H1 (cell line): ENCODE results near the gene PCNX1. TPM values are rescaled to one million over a fixed set of nuclear protein-coding genes. Genes with fewer than 3 reads are reported as not detected.

ENCODE experiments used
- CTCF ChIA-PET: fragments of 300-600 bp; sonication (Branson Sonifier 250); formaldehyde crosslinking; loops from one replicate; lab custom pipeline; 2021; ENCODE audit not compliant: partially characterized antibody; lab: Charles Lee
- POLR2A ChIA-PET: fragments of 300-600 bp; sonication (Branson Sonifier 250); formaldehyde crosslinking; loops from one replicate; lab custom pipeline; 2021; ENCODE audit warnings: inconsistent platforms; ENCODE audit not compliant: partially characterized antibody; lab: Charles Lee
- DNase-seq, 2 experiments: peaks; one replicate each; pipeline versions ENCODE4 v3.0.0 to v3.0.0-alpha.2; 2010 to 2022; ENCODE audit warnings: low spot score in 2 of 2, low read depth in 1 of 2, mixed read lengths in 1 of 2
- FAIRE-seq: peaks from 2 replicates; lab custom pipeline; 2011; peaks lifted over from hg19 to GRCh38; lab: Jason Lieb, UNC
- H2AFZ ChIP-seq: 2 replicates; pipeline ENCODE4 v1.8.1; 2012; ENCODE audit warnings: low read length, inconsistent platforms
- H2AK5ac ChIP-seq: 2 replicates; pipeline ENCODE4 v1.6.1; 2013; ENCODE audit warnings: low read depth, low read length
- H2BK120ac ChIP-seq: replicated peaks from 2 replicates; pipeline ENCODE3; 2013; ENCODE audit warnings: low read depth, low read length, inconsistent platforms
- H2BK12ac ChIP-seq: 2 replicates; pipeline ENCODE4 v1.6.1; 2013; ENCODE audit warnings: low read depth, low read length
- H2BK15ac ChIP-seq: 2 replicates; pipeline ENCODE4 v1.6.1; 2013; ENCODE audit warnings: low read length
- H2BK20ac ChIP-seq: 2 replicates; pipeline ENCODE4 v1.6.1; 2013; ENCODE audit warnings: low read length
- H2BK5ac ChIP-seq: 2 replicates; pipeline ENCODE4 v1.6.1; 2013; ENCODE audit warnings: low read depth, low read length
- H3K14ac ChIP-seq: 2 replicates; pipeline ENCODE4 v1.6.1; 2013; ENCODE audit warnings: inconsistent platforms; ENCODE audit not compliant: insufficient read length
- H3K18ac ChIP-seq: 2 replicates; pipeline ENCODE4 v1.6.1; 2013; ENCODE audit warnings: low read length; ENCODE audit errors: extremely low read depth
- H3K23ac ChIP-seq: 2 replicates; pipeline ENCODE4 v1.6.1; 2013; ENCODE audit warnings: inconsistent platforms; ENCODE audit not compliant: insufficient read length
- H3K23me2 ChIP-seq: 2 replicates; pipeline ENCODE4 v1.6.1; 2013; ENCODE audit warnings: low read depth, low read length
- H3K27ac ChIP-seq: 2 replicates; pipeline ENCODE4 v1.6.1; 2011; ENCODE audit warnings: low read depth, low read length, inconsistent platforms
- H3K27me3 ChIP-seq, 4 experiments: replicated peaks in 1 of 4; 1 replicate in 1 of 4; 2 replicates in 3 of 4; pipeline versions ENCODE4 v1.6.1 to v1.8.1; 2011 to 2013; ENCODE audit warnings: low read length in 3 of 4, mild to moderate bottlenecking in 3 of 4, inconsistent platforms in 2 of 4, mixed read lengths in 2 of 4, moderate library complexity in 1 of 4; ENCODE audit not compliant: control insufficient read depth in 3 of 4, insufficient read depth in 3 of 4; ENCODE audit errors: extremely low read depth in 1 of 4
- H3K36me3 ChIP-seq, 4 experiments: 2 replicates each; pipeline versions ENCODE4 v1.6.1 to v1.8.1; 2011 to 2013; ENCODE audit warnings: mild to moderate bottlenecking in 4 of 4, low read length in 3 of 4, moderate library complexity in 2 of 4, control low read depth in 1 of 4, inconsistent platforms in 1 of 4; ENCODE audit not compliant: insufficient read depth in 4 of 4, control insufficient read depth in 2 of 4
- H3K4ac ChIP-seq: replicated peaks from 2 replicates; pipeline ENCODE3; 2013; ENCODE audit warnings: low read length, low read depth, mixed read lengths, inconsistent platforms; ENCODE audit not compliant: insufficient read length
- H3K4me1 ChIP-seq, 4 experiments: replicated peaks in 1 of 4; 1 replicate in 1 of 4; 2 replicates in 3 of 4; pipeline versions ENCODE4 v1.6.1 to v1.8.1; 2011 to 2013; ENCODE audit warnings: low read length in 3 of 4, inconsistent platforms in 2 of 4, mixed read lengths in 1 of 4; ENCODE audit not compliant: insufficient read depth in 4 of 4, control insufficient read depth in 3 of 4
- H3K4me2 ChIP-seq, 2 experiments: 2 replicates each; pipeline versions ENCODE4 v1.6.1 to v1.8.1; 2011 to 2013; ENCODE audit warnings: low read depth in 2 of 2, low read length in 2 of 2, control low read depth in 1 of 2, inconsistent platforms in 1 of 2, mild to moderate bottlenecking in 1 of 2; ENCODE audit not compliant: insufficient read depth in 1 of 2
- H3K4me3 ChIP-seq, 4 experiments: fragments of 200-600, 300-600 bp in 1 of 4; sonication (generic), shearing (Covaris generic), sonication (Bioruptor Twin) in 1 of 4; 2 replicates each; pipeline versions ENCODE4 v1.5.1 to v1.8.1; 2011 to 2016; ENCODE audit warnings: low read length in 4 of 4, low read depth in 3 of 4, control low read depth in 2 of 4, inconsistent platforms in 2 of 4, mild to moderate bottlenecking in 2 of 4, mixed read lengths in 1 of 4, moderate library complexity in 1 of 4; ENCODE audit not compliant: insufficient read depth in 2 of 4; ENCODE audit errors: extremely low read depth in 1 of 4
- H3K56ac ChIP-seq: replicated peaks from 2 replicates; pipeline ENCODE3; 2013; ENCODE audit warnings: low read depth, mild to moderate bottlenecking, mixed read lengths, low read length, inconsistent platforms; ENCODE audit not compliant: insufficient read length
- H3K79me1 ChIP-seq: 2 replicates; pipeline ENCODE4 v1.6.1; 2013; ENCODE audit warnings: low read depth, low read length, control low read depth
- H3K79me2 ChIP-seq, 2 experiments: 2 replicates each; pipeline versions ENCODE4 v1.6.1 to v1.8.1; 2012 to 2013; ENCODE audit warnings: low read length in 2 of 2, mild to moderate bottlenecking in 2 of 2, inconsistent platforms in 1 of 2; ENCODE audit not compliant: insufficient read depth in 2 of 2, control insufficient read depth in 1 of 2
- H3K9ac ChIP-seq, 4 experiments: replicated peaks in 1 of 4; 1 replicate in 1 of 4; 2 replicates in 3 of 4; pipeline versions ENCODE4 v1.6.1 to v1.8.1; 2011 to 2013; ENCODE audit warnings: low read depth in 3 of 4, low read length in 3 of 4, control low read depth in 2 of 4, mild to moderate bottlenecking in 2 of 4, moderate library complexity in 2 of 4, inconsistent platforms in 1 of 4; ENCODE audit errors: extremely low read depth in 1 of 4
- H3K9me3 ChIP-seq, 2 experiments: 2 replicates each; pipeline versions ENCODE4 v1.6.1 to v1.8.1; 2012 to 2013; ENCODE audit warnings: mild to moderate bottlenecking in 2 of 2, moderate library complexity in 2 of 2, control low read depth in 1 of 2, inconsistent platforms in 1 of 2, low read depth in 1 of 2, low read length in 1 of 2, mixed read lengths in 1 of 2; ENCODE audit not compliant: insufficient read depth in 2 of 2
- H4K20me1 ChIP-seq, 2 experiments: replicated peaks in 1 of 2; 2 replicates each; pipeline versions ENCODE3 to v1.8.1; 2011 to 2013; ENCODE audit warnings: inconsistent platforms in 2 of 2, low read length in 2 of 2, mild to moderate bottlenecking in 1 of 2; ENCODE audit not compliant: insufficient read depth in 2 of 2, control insufficient read depth in 1 of 2
- H4K5ac ChIP-seq: 2 replicates; pipeline ENCODE4 v1.6.1; 2013; ENCODE audit warnings: low read length, low read depth, mixed read lengths, inconsistent platforms; ENCODE audit not compliant: insufficient read length
- H4K8ac ChIP-seq: 2 replicates; pipeline ENCODE4 v1.8.0; 2013; ENCODE audit warnings: mild to moderate bottlenecking, moderate library complexity, low read length, inconsistent platforms; ENCODE audit not compliant: insufficient read depth; ENCODE audit errors: extremely low read depth
- H4K91ac ChIP-seq: replicated peaks from 2 replicates; pipeline ENCODE3; 2013; ENCODE audit warnings: low read length, mixed read lengths, inconsistent platforms; ENCODE audit not compliant: insufficient read length
- CEBPB ChIP-seq: IDR thresholded peaks from 2 replicates; pipeline ENCODE4 v1.6.1; 2012; ENCODE audit warnings: low read depth, low read length
- FOSL1 ChIP-seq: IDR thresholded peaks from 2 replicates; pipeline ENCODE4 v1.6.1; 2011; ENCODE audit warnings: mild to moderate bottlenecking, low read depth, low read length, moderate library complexity; ENCODE audit not compliant: insufficient read depth
- HDAC2 ChIP-seq, 2 experiments: fragments of 300-600 bp in 1 of 2; sonication (generic) in 1 of 2; IDR thresholded peaks; 2 replicates each; pipeline ENCODE4 v1.6.1; 2011 to 2012; ENCODE audit warnings: low read depth in 2 of 2, low read length in 2 of 2, mild to moderate bottlenecking in 2 of 2, moderate library complexity in 2 of 2, borderline replicate concordance in 1 of 2, inconsistent platforms in 1 of 2
- HDAC6 ChIP-seq: IDR thresholded peaks from one replicate; pipeline ENCODE4 v1.7.1; 2012; ENCODE audit warnings: low read depth, mild to moderate bottlenecking, inconsistent platforms, low read length, moderate library complexity
- KDM5A ChIP-seq: fragments of 200-600 bp; IDR thresholded peaks from 2 replicates; pipeline ENCODE4 v1.7.1; 2012; ENCODE audit warnings: mild to moderate bottlenecking, low read length, inconsistent platforms, mixed read lengths
- NRF1 ChIP-seq: IDR thresholded peaks from 2 replicates; pipeline ENCODE4 v1.6.1; 2011; ENCODE audit warnings: mild to moderate bottlenecking, low read depth, low read length, improper control_type of control experiment
- PHF8 ChIP-seq: fragments of 200-600 bp; sonication (generic); conservative IDR thresholded peaks from 2 replicates; pipeline ENCODE4 v1.7.1; 2012; ENCODE audit warnings: low read depth, mild to moderate bottlenecking, inconsistent platforms, low read length, moderate library complexity
- RNF2 ChIP-seq: fragments of 200-900, 300-1000 bp; sonication (generic); IDR thresholded peaks from 2 replicates; pipeline ENCODE4 v1.7.1; 2016; ENCODE audit warnings: borderline replicate concordance, low read depth, mild to moderate bottlenecking, antibody characterized with exemption, low read length; ENCODE audit not compliant: poor library complexity, severe bottlenecking; ENCODE audit errors: missing control alignments
- SAP30 ChIP-seq: fragments of 300-600 bp; sonication (generic); IDR thresholded peaks from 2 replicates; pipeline ENCODE4 v1.7.1; 2012; ENCODE audit warnings: low read length, moderate library complexity, mild to moderate bottlenecking, inconsistent platforms; ENCODE audit not compliant: insufficient read depth, insufficient replicate concordance
- SIX5 ChIP-seq: IDR thresholded peaks from 2 replicates; pipeline ENCODE4 v1.6.1; 2011; ENCODE audit warnings: mild to moderate bottlenecking, low read depth, low read length
- SRF ChIP-seq: IDR thresholded peaks from 2 replicates; pipeline ENCODE4 v1.6.1; 2011; ENCODE audit warnings: mild to moderate bottlenecking, low read depth, low read length, moderate library complexity
- SUZ12 ChIP-seq: fragments of 200-600 bp; sonication (generic); IDR thresholded peaks from 2 replicates; pipeline ENCODE4 v1.6.1; 2012; ENCODE audit warnings: mild to moderate bottlenecking, inconsistent platforms, low read length, moderate library complexity, mixed read lengths
- TAF7 ChIP-seq: optimal IDR thresholded peaks from 2 replicates; pipeline ENCODE3; 2011; ENCODE audit warnings: low read depth, mild to moderate bottlenecking, inconsistent platforms, low read length, moderate library complexity, borderline replicate concordance
- TBP ChIP-seq: IDR thresholded peaks from 2 replicates; pipeline ENCODE4 v1.6.1; 2011; ENCODE audit warnings: low read depth, low read length, improper control_type of control experiment
- WGBS, 2 experiments: shearing (Covaris generic) in 1 of 2; methylation state at CpG; one replicate each; pipeline versions ENCODE4 v1.1.6 to v1.1.7; 2013 to 2015; ENCODE audit warnings: low lambda C conversion rate in 2 of 2, mixed read lengths in 2 of 2, inconsistent platforms in 1 of 2, low coverage in 1 of 2, missing lambda C conversion rate in 1 of 2; ENCODE audit not compliant: insufficient replicate concordance in 2 of 2, insufficient coverage in 1 of 2, insufficient read length in 1 of 2; ENCODE audit errors: extremely low coverage in 1 of 2, missing lambda C conversion rate in 1 of 2; 5-methylcytosine and 5-hydroxymethylcytosine counted together
- polyA plus RNA-seq, 7 experiments: library from polyadenylated mRNA; depleted of rRNA in 3 of 7; stranded (reverse) in 5 of 7; unstranded in 2 of 7; fragments of >200 nt in 5 of 7; fragments of 200-250 nt in 2 of 7; gene quantifications; 1 replicate in 5 of 7; 2 replicates in 1 of 7; 4 replicates in 1 of 7; pipeline versions ENCODE4 v1.2.1 to v1.2.3, GENCODE V29; 2011 to 2013; ENCODE audit warnings: missing spikeins in 2 of 7, mixed read lengths in 2 of 7
- total RNA-seq: library from RNA; stranded (reverse); fragmentation: NEBNext Ultra II Directional; extraction: Animal tissue kit (Norgen Biotek cat#: 25700); gene quantifications from 2 replicates; pipeline ENCODE4 v1.2.1, GENCODE V29; 2021

The PCNX1 gene
- total and polyA plus RNA-seq, 2 of the 8 experiments (the other 6 are each of a cell fraction or from before 2014, with no cell fraction given) = 37.7 to 53.2 TPM

DNA sequence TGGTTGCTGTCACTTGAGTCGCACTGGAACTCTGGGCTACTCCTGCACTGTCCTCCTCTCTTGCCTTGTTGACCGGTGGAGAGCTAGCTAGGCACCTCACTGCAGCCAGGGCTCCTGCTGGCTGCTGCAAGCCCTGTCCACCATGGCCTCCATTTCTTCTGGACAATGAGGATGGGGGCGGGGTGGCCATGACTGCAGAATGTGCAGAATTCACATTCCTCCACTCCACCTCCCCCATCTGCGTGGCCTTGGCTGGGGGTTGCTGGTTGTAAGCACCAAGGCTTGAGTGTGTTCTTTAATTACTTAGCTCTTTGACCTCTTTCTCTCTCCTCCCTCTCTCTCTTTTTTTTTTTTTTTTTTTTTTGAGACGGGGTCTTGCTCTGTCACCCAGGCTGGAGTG is 248.5 kb downstream of the PCNX1 start:
- FAIRE-seq = no peak
- CTCF ChIA-PET = interaction anchor here (1.0 to 1.4 kb wide), 3 partner anchors 12 to 154 kb away, joined by 3 read pairs; no protein-coding TSS in a partner anchor
- no peak for TF ChIP-seq RNF2
- no peak for TF ChIP-seq PHF8
- no peak for TF ChIP-seq HDAC2 (IDR thresholded peaks at IDR 0.05; ENCODE audit: borderline replicate concordance in 1 of 2, low read depth in 2 of 2, low read length in 2 of 2)
- no peak for TF ChIP-seq TBP
- TF ChIP-seq SUZ12 = no peak
- no peak for TF ChIP-seq SIX5
- TF ChIP-seq NRF1 = no peak
- no peak for TF ChIP-seq TAF7
- TF ChIP-seq SAP30 = no peak
- TF ChIP-seq KDM5A = no peak
- no peak for TF ChIP-seq SRF
- no peak for TF ChIP-seq FOSL1
- TF ChIP-seq CEBPB = no peak
- no peak for TF ChIP-seq HDAC6

More for the DNA sequence above, 248.5 kb downstream of the PCNX1 start:
- peaks cover 12% of the 10 kb centered on the region in 2 experiments; a peak in 3 of 4 replicates for H3K9me3 ChIP-seq
- H2BK5ac ChIP-seq = no peak overlapping the region
- no peak overlapping the region for H4K91ac ChIP-seq
- H2AFZ ChIP-seq = no peak overlapping the region
- no peak overlapping the region for H3K23ac ChIP-seq
- 94% methylated on average over 4 of the region's 5 CpGs; no CpG with 5 or more reads in 1 of the 2 experiments for WGBS, 2 experiments
- H2BK120ac ChIP-seq = no peak overlapping the region
- H3K14ac ChIP-seq = no peak overlapping the region
- no peaks in the 10 kb centered on the region; a peak in 1 of 7 replicates for H3K4me1 ChIP-seq
- H3K36me3 ChIP-seq = no peaks in the 10 kb centered on the region
- H3K18ac ChIP-seq = no peak overlapping the region
- 0 out of 7 replicates have a peak, but pooled peaks cover 0 to 2% (median 0%) of the 10 kb centered on the region in 4 experiments for H3K27me3 ChIP-seq
- H2AK5ac ChIP-seq = no peak overlapping the region
- no peaks in the 10 kb centered on the region for H3K79me1 ChIP-seq
- H3K56ac ChIP-seq = no peak overlapping the region
- H3K4me3 ChIP-seq = no peak overlapping the region
- H3K27ac ChIP-seq = no peak overlapping the region
- no peak overlapping the region for H2BK12ac ChIP-seq
- H3K9ac ChIP-seq = no peak overlapping the region
- no peak overlapping the region for H2BK15ac ChIP-seq
- no peaks in the 10 kb centered on the region for H3K23me2 ChIP-seq
- no peak overlapping the region for H3K4ac ChIP-seq
- H4K20me1 ChIP-seq = no peaks in the 10 kb centered on the region
- no peak for DNase-seq
- no peak overlapping the region for H4K8ac ChIP-seq
- H3K79me2 ChIP-seq = no peaks in the 10 kb centered on the region
- no peak overlapping the region for H4K5ac ChIP-seq
- POLR2A ChIA-PET = no interaction called here
- no peak overlapping the region for H3K4me2 ChIP-seq
- no peak overlapping the region for H2BK20ac ChIP-seq
